K562 (cell line): Measurements from ENCODE around the gene IRS2. TPM values are rescaled to one million over a fixed set of nuclear protein-coding genes. Genes with fewer than 3 reads are reported as not detected.

Source experiments
- CBX8 ChIP-seq: fragments of 200-600 bp; sonication (generic); IDR thresholded peaks from 2 replicates; pipeline ENCODE4 v1.6.1; 2012; ENCODE audit warnings: borderline replicate concordance, mixed run types, low read depth, mild to moderate bottlenecking, moderate library complexity, mixed read lengths, low read length, control low read depth, inconsistent platforms; ENCODE audit not compliant: poor library complexity, severe bottlenecking; ENCODE audit errors: extremely low read depth
- DMBX1 ChIP-seq: fragments of 250-450 bp; sonication (Bioruptor Pico); IDR thresholded peaks from 2 replicates; pipeline ENCODE4 v1.8.0; 2022; ENCODE audit warnings: inconsistent platforms, mild to moderate bottlenecking, moderate library complexity, borderline replicate concordance
- FOXJ2 ChIP-seq: fragments of 200-800 bp; sonication (Bioruptor generic); IDR thresholded peaks from 2 replicates; pipeline ENCODE4 v1.6.1; 2016; ENCODE audit warnings: missing genetic modification characterization, missing compliant biosample characterization
- GTF2A2 ChIP-seq: IDR thresholded peaks from 2 replicates; pipeline ENCODE4 v1.6.1; 2016; ENCODE audit warnings: mild to moderate bottlenecking, missing genetic modification characterization, missing compliant biosample characterization
- HDAC1 ChIP-seq, 2 experiments: fragments of 450-650 bp; IDR thresholded peaks; 2 replicates each; pipeline ENCODE4 v1.6.1; 2016 to 2017; ENCODE audit warnings: inconsistent platforms in 1 of 2, mild to moderate bottlenecking in 1 of 2, moderate library complexity in 1 of 2
- HNRNPK ChIP-seq: fragments of 200-400 bp; formaldehyde crosslinking; IDR thresholded peaks from one replicate; pipeline ENCODE4 v1.6.1; 2018; ENCODE audit warnings: mild to moderate bottlenecking, low read depth, low read length; ENCODE audit not compliant: poor library complexity, severe bottlenecking
- JUND ChIP-seq, 2 experiments: IDR thresholded peaks; 2 replicates in 1 of 2; 3 replicates in 1 of 2; pipeline ENCODE4 v1.6.1; 2011; ENCODE audit warnings: borderline replicate concordance in 2 of 2, low read depth in 2 of 2, low read length in 2 of 2, improper control_type of control experiment in 1 of 2, missing biosample characterization in 1 of 2, missing genetic modification characterization in 1 of 2, missing genetic modification reagents in 1 of 2
- MAZ ChIP-seq, 2 experiments: fragments of 450-650 bp in 1 of 2; sonication (generic) in 1 of 2; formaldehyde crosslinking; IDR thresholded peaks in 1 of 2; conservative IDR thresholded peaks in 1 of 2; 2 replicates each; pipeline versions ENCODE4 v1.4.0 to v1.5.0; 2020; ENCODE audit warnings: mild to moderate bottlenecking in 1 of 2, missing genetic modification reagents in 1 of 2
- MEF2A ChIP-seq: IDR thresholded peaks from 2 replicates; pipeline ENCODE4 v1.6.1; 2011; ENCODE audit warnings: low read depth, mild to moderate bottlenecking, low read length, moderate library complexity; ENCODE audit not compliant: control insufficient read depth
- MIER1 ChIP-seq: fragments of 450-650 bp; IDR thresholded peaks from 2 replicates; pipeline ENCODE4 v1.6.1; 2016; ENCODE audit warnings: antibody characterized with exemption, mild to moderate bottlenecking, low read depth
- NCOA6 ChIP-seq: fragments of 450-650 bp; IDR thresholded peaks from 2 replicates; pipeline ENCODE4 v1.6.1; 2017; ENCODE audit warnings: mild to moderate bottlenecking
- PML ChIP-seq: IDR thresholded peaks from 2 replicates; pipeline ENCODE4 v1.6.1; 2012; ENCODE audit warnings: low read length, inconsistent platforms
- RBBP5 ChIP-seq: fragments of 200-600 bp; sonication (generic); IDR thresholded peaks from 2 replicates; pipeline ENCODE4 v1.6.1; 2012; ENCODE audit warnings: borderline replicate concordance, mild to moderate bottlenecking, low read length, control low read depth, inconsistent platforms; ENCODE audit not compliant: insufficient read depth, poor library complexity, severe bottlenecking
- RBFOX2 ChIP-seq: fragments of 200-400 bp; formaldehyde crosslinking; IDR thresholded peaks from 2 replicates; pipeline ENCODE4 v1.6.1; 2017; ENCODE audit warnings: low read depth, mild to moderate bottlenecking, low read length, moderate library complexity
- TBP ChIP-seq: optimal IDR thresholded peaks from 2 replicates; pipeline ENCODE3; 2011; ENCODE audit warnings: low read depth, low read length, improper control_type of control experiment
- ZFP36 ChIP-seq: fragments of 150-350 bp; IDR thresholded peaks from 2 replicates; pipeline ENCODE4 v1.6.1; 2018; ENCODE audit warnings: low read length, low read depth; ENCODE audit not compliant: partially characterized antibody
- ZFX ChIP-seq: sonication (generic); formaldehyde crosslinking; IDR thresholded peaks from 2 replicates; pipeline ENCODE4 v1.8.0; 2022; ENCODE audit warnings: mild to moderate bottlenecking, missing genetic modification reagents, moderate library complexity
- ZNF121 ChIP-seq: sonication (generic); formaldehyde crosslinking; conservative IDR thresholded peaks from 2 replicates; pipeline ENCODE4 v1.8.0; 2022; ENCODE audit warnings: missing genetic modification reagents
- ZNF23 ChIP-seq: fragments of 250-450 bp; sonication (Bioruptor Pico); IDR thresholded peaks from 2 replicates; pipeline ENCODE4 v1.4.0; 2020; ENCODE audit warnings: mild to moderate bottlenecking
- ZNF431 ChIP-seq: sonication (generic); formaldehyde crosslinking; IDR thresholded peaks from 2 replicates; pipeline ENCODE4 v1.8.0; 2022; ENCODE audit warnings: mild to moderate bottlenecking, missing genetic modification reagents
- ZNF655 ChIP-seq: fragments of 250-450 bp; sonication (Bioruptor Pico); IDR thresholded peaks from 2 replicates; pipeline ENCODE4 v1.5.0; 2021
- polyA plus RNA-seq, 8 experiments: library from polyadenylated mRNA; depleted of rRNA in 4 of 8; stranded (reverse) in 5 of 8; unstranded in 3 of 8; fragments of >200 nt; fragmentation: Nextera tagmentation in 2 of 8; fragmentation: Illumina TruSeq in 1 of 8; extraction: Ambion mirVana in 2 of 8; extraction: Trizol in 1 of 8; gene quantifications; 2 replicates each; pipeline versions ENCODE4 v1.2.1 to v1.2.3, GENCODE V29; 2011 to 2014; ENCODE audit warnings: inconsistent platforms in 1 of 8, missing spikeins in 1 of 8
- total RNA-seq, 7 experiments: library from RNA; depleted of rRNA in 6 of 7; stranded (reverse); fragments of >200 nt in 6 of 7; fragmentation: Illumina TruSeq in 2 of 7; extraction: Trizol in 2 of 7; gene quantifications; 2 replicates each; pipeline versions ENCODE4 v1.2.1 to v1.2.3, GENCODE V29; 2011 to 2021; ENCODE audit warnings: low replicate concordance in 1 of 7
- TF ChIP-seq, protein P1 (sequence below): fragments of 450-650 bp; IDR thresholded peaks from 2 replicates; pipeline ENCODE4 v1.6.1; 2014; ENCODE audit warnings: low read depth, mild to moderate bottlenecking, moderate library complexity, borderline replicate concordance
- TF ChIP-seq, protein P2 (sequence below): sonication (generic); formaldehyde crosslinking; IDR thresholded peaks from 2 replicates; pipeline ENCODE4 v1.8.1; 2023; ENCODE audit warnings: mild to moderate bottlenecking, missing genetic modification reagents

The IRS2 gene
- total and polyA plus RNA-seq, 9 of the 15 experiments (the other 6 are each of a cell fraction or from before 2014, with no cell fraction given): 0.36 to 4.6 (median 0.63) TPM

GRCh38 chr13:109787135-109787954, 962 bp upstream of the IRS2 start (continued):
- TF ChIP-seq, protein P1, sequence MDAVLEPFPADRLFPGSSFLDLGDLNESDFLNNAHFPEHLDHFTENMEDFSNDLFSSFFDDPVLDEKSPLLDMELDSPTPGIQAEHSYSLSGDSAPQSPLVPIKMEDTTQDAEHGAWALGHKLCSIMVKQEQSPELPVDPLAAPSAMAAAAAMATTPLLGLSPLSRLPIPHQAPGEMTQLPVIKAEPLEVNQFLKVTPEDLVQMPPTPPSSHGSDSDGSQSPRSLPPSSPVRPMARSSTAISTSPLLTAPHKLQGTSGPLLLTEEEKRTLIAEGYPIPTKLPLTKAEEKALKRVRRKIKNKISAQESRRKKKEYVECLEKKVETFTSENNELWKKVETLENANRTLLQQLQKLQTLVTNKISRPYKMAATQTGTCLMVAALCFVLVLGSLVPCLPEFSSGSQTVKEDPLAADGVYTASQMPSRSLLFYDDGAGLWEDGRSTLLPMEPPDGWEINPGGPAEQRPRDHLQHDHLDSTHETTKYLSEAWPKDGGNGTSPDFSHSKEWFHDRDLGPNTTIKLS: peak; percentile 84; the same call in 1 of the 2 replicates
- no peak for TF ChIP-seq JUND (IDR thresholded peaks at IDR 0.05; ENCODE audit: borderline replicate concordance, low read depth, low read length)
- no peak for TF ChIP-seq JUND (tag; IDR thresholded peaks at IDR 0.05; ENCODE audit: borderline replicate concordance, low read depth, low read length)
- TF ChIP-seq TBP: peak; percentile 7
- no peak for TF ChIP-seq ZNF23 (CRISPR knock-in tag)
- TF ChIP-seq ZNF655 (CRISPR knock-in tag): no peak
- TF ChIP-seq GTF2A2 (tag): no peak
- TF ChIP-seq NCOA6: no peak
- no peak for TF ChIP-seq ZNF431 (CRISPR knock-in tag)
- no peak for TF ChIP-seq CBX8
- TF ChIP-seq ZFP36: no peak
- peak; percentile 58 to 60; a peak in 2 of 4 replicates for TF ChIP-seq MAZ (CRISPR knock-in tag; conservative IDR thresholded peaks at IDR 0.05 in 1 of 2, IDR thresholded peaks at IDR 0.05 in 1 of 2)
- TF ChIP-seq FOXJ2 (tag): no peak
- no peak for TF ChIP-seq PML
- TF ChIP-seq HNRNPK: no peak
- peak; percentile 89 for TF ChIP-seq ZFX
- no peak for TF ChIP-seq MEF2A
- peak; percentile 44 for TF ChIP-seq RBBP5
- no peak for TF ChIP-seq ZNF121
- peak; percentile 77 for TF ChIP-seq RBFOX2
- no peak for TF ChIP-seq HDAC1 (IDR thresholded peaks at IDR 0.05)
- no peak for TF ChIP-seq DMBX1 (CRISPR knock-in tag)
- TF ChIP-seq MIER1: no peak
- TF ChIP-seq, protein P2, sequence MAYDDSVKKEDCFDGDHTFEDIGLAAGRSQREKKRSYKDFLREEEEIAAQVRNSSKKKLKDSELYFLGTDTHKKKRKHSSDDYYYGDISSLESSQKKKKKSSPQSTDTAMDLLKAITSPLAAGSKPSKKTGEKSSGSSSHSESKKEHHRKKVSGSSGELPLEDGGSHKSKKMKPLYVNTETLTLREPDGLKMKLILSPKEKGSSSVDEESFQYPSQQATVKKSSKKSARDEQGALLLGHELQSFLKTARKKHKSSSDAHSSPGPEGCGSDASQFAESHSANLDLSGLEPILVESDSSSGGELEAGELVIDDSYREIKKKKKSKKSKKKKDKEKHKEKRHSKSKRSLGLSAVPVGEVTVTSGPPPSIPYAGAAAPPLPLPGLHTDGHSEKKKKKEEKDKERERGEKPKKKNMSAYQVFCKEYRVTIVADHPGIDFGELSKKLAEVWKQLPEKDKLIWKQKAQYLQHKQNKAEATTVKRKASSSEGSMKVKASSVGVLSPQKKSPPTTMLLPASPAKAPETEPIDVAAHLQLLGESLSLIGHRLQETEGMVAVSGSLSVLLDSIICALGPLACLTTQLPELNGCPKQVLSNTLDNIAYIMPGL (CRISPR knock-in tag): no peak
